GM23338 (cell line): ENCODE data around the gene CPA3. TPM values are rescaled to one million over a fixed set of nuclear protein-coding genes. Genes with fewer than 3 reads are reported as not detected.
A peak's percentile ranks its signal among the peaks of the same experiment; 100 is the strongest.

Source experiments
- ATAC-seq: fragments of 200-7000 bp; cut with Tn5 transposase; 3 replicates; pipeline ENCODE4 v1.9.1; 2020
- DNase-seq: peaks from one replicate; pipeline ENCODE4 v3.0.0-alpha.2; 2015; ENCODE audit warnings: low spot score
- H2AFZ ChIP-seq: fragments of 200-600 bp; sonication (generic); 2 replicates; pipeline ENCODE4 v1.8.0; 2016; ENCODE audit warnings: antibody characterized with exemption, mild to moderate bottlenecking, moderate library complexity
- H3F3A ChIP-seq: fragments of 200-600 bp; sonication (generic); replicated peaks from 2 replicates; pipeline ENCODE4 v1.8.0; 2017; ENCODE audit warnings: antibody characterized with exemption, mixed run types, low read depth
- H3K27ac ChIP-seq: fragments of 200-600 bp; sonication (generic); 2 replicates; pipeline ENCODE4 v1.6.1; 2016; ENCODE audit warnings: low read depth
- H3K27me3 ChIP-seq: fragments of 200-600 bp; sonication (generic); 2 replicates; pipeline ENCODE4 v1.8.0; 2016; ENCODE audit warnings: mild to moderate bottlenecking, mixed run types, moderate library complexity; ENCODE audit not compliant: insufficient read depth
- H3K36me3 ChIP-seq: fragments of 200-600 bp; sonication (generic); 2 replicates; pipeline ENCODE4 v1.8.0; 2016; ENCODE audit warnings: mild to moderate bottlenecking; ENCODE audit not compliant: insufficient read depth
- H3K4me1 ChIP-seq: fragments of 200-600 bp; sonication (generic); 2 replicates; pipeline ENCODE4 v1.8.0; 2016; ENCODE audit warnings: mild to moderate bottlenecking, moderate library complexity; ENCODE audit not compliant: insufficient read depth
- H3K4me2 ChIP-seq: fragments of 200-600 bp; sonication (generic); 2 replicates; pipeline ENCODE4 v1.7.1; 2017; ENCODE audit warnings: mixed run types
- H3K4me3 ChIP-seq: fragments of 200-600 bp; sonication (generic); 2 replicates; pipeline ENCODE4 v1.6.1; 2016; ENCODE audit warnings: mixed run types
- H3K79me2 ChIP-seq: fragments of 200-600 bp; sonication (generic); replicated peaks from 2 replicates; pipeline ENCODE4 v1.8.0; 2017; ENCODE audit warnings: mild to moderate bottlenecking; ENCODE audit not compliant: insufficient read depth
- H3K9me2 ChIP-seq: fragments of 200-600 bp; sonication (generic); 2 replicates; pipeline ENCODE4 v1.8.0; 2017; ENCODE audit not compliant: insufficient read depth
- H4K20me1 ChIP-seq: fragments of 200-600 bp; sonication (generic); replicated peaks from 2 replicates; pipeline ENCODE4 v1.8.0; 2017; ENCODE audit warnings: mild to moderate bottlenecking; ENCODE audit not compliant: insufficient read depth
- H3K27ac Mint-ChIP-seq: 2 replicates; pipeline ENCODE4 v1.8.0; 2020; ENCODE audit warnings: inconsistent platforms, mild to moderate bottlenecking, moderate library complexity, mixed read lengths
- H3K27me3 Mint-ChIP-seq: 3 replicates; pipeline ENCODE4 v1.8.0; 2022; ENCODE audit warnings: low read depth, mild to moderate bottlenecking, moderate library complexity, mixed read lengths, inconsistent platforms; ENCODE audit not compliant: insufficient read depth, poor library complexity
- H3K36me3 Mint-ChIP-seq: 3 replicates; pipeline ENCODE4 v1.8.0; 2021; ENCODE audit warnings: low read depth, mild to moderate bottlenecking, inconsistent platforms, moderate library complexity, mixed read lengths
- H3K4me1 Mint-ChIP-seq: 3 replicates; pipeline ENCODE4 v1.8.0; 2020; ENCODE audit warnings: mild to moderate bottlenecking, inconsistent platforms, mixed read lengths
- H3K4me3 Mint-ChIP-seq: 3 replicates; pipeline ENCODE4 v1.8.0; 2021; ENCODE audit warnings: moderate library complexity, mild to moderate bottlenecking, inconsistent platforms, mixed read lengths
- H3K9me3 Mint-ChIP-seq: 3 replicates; pipeline ENCODE4 v1.8.0; 2020; ENCODE audit warnings: moderate library complexity, mild to moderate bottlenecking, inconsistent platforms, mixed read lengths
- CREB1 ChIP-seq: fragments of 250-450 bp; sonication (Bioruptor Pico); IDR thresholded peaks from 2 replicates; pipeline ENCODE4 v1.5.0; 2020; ENCODE audit warnings: low read depth, mild to moderate bottlenecking, moderate library complexity
- EZH2 ChIP-seq: fragments of 200-600 bp; sonication (generic); IDR thresholded peaks from one replicate; pipeline ENCODE4 v1.8.0; 2017; ENCODE audit warnings: antibody characterized with exemption, mild to moderate bottlenecking, low read depth; ENCODE audit not compliant: unreplicated experiment
- EZH2phosphoT487 ChIP-seq: fragments of 200-600 bp; sonication (generic); IDR thresholded peaks from one replicate; pipeline ENCODE4 v1.8.1; 2018; ENCODE audit warnings: antibody characterized with exemption; ENCODE audit not compliant: unreplicated experiment
- JUNB ChIP-seq: IDR thresholded peaks from one replicate; pipeline ENCODE4 v1.6.1; 2016; ENCODE audit warnings: antibody characterized with exemption; ENCODE audit not compliant: unreplicated experiment
- NANOG ChIP-seq: IDR thresholded peaks from 2 replicates; pipeline ENCODE4 v1.6.1; 2016; ENCODE audit warnings: antibody characterized with exemption, borderline replicate concordance
- POLR2AphosphoS5 ChIP-seq: IDR thresholded peaks from 2 replicates; pipeline ENCODE4 v1.6.1; 2016; ENCODE audit warnings: antibody characterized with exemption, low read depth
- ZNF114 ChIP-seq: fragments of 250-450 bp; sonication (Bioruptor Pico); IDR thresholded peaks from 2 replicates; pipeline ENCODE4 v1.5.0; 2020; ENCODE audit warnings: mild to moderate bottlenecking, moderate library complexity
- ZNF331 ChIP-seq: fragments of 250-450 bp; sonication (Bioruptor Pico); IDR thresholded peaks from 2 replicates; pipeline ENCODE4 v1.5.0; 2020; ENCODE audit warnings: low read depth, mild to moderate bottlenecking, moderate library complexity
- polyA plus RNA-seq: library from polyadenylated mRNA; unstranded; fragments of >200 nt; fragmentation: Nextera tagmentation; extraction: Ambion mirVana; gene quantifications from 2 replicates; pipeline ENCODE4 v1.2.1, GENCODE V29; 2016
- total RNA-seq: library from RNA; depleted of rRNA; stranded (reverse); fragments of >200 nt; shearing (Covaris generic); gene quantifications from 2 replicates; pipeline ENCODE4 v1.2.3, GENCODE V29; 2014
- TF ChIP-seq, protein P1 (sequence below), 2 experiments: fragments of 200-600 bp in 1 of 2; sonication (generic) in 1 of 2; conservative IDR thresholded peaks; 2 replicates each; pipeline versions ENCODE4 v1.5.1 to v1.6.1; 2016 to 2017; ENCODE audit warnings: antibody characterized with exemption in 2 of 2, low read depth in 2 of 2, mild to moderate bottlenecking in 2 of 2, moderate library complexity in 1 of 2
- TF ChIP-seq, protein P2 (sequence below): IDR thresholded peaks from 2 replicates; pipeline ENCODE4 v1.6.1; 2016; ENCODE audit warnings: antibody characterized with exemption
- TF ChIP-seq, protein P3 (sequence below): fragments of 250-450 bp; sonication (Bioruptor Pico); IDR thresholded peaks from 2 replicates; pipeline ENCODE4 v1.5.0; 2020; ENCODE audit warnings: mild to moderate bottlenecking, moderate library complexity

CPA3 gene
- total and polyA plus RNA-seq, 2 experiments from 2014 or later, result not detected

DNA sequence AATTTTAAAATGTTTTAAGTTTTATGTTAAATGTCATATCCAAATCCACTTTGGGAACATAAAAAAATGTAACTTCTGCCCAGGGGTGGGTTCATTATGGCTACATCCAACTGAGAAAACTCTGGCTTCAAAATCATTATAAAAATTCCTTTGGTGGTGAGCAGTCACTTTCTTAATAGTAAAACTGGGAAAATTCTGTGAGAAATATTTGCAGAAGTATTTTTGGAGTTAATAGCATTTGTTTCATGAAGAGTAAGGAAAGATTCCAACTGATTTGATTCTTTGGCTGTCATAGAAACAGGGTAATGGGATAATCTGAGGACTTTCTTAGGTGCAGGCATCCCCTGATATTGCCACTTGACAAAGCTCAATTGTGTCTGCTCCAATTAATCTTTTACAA lies 38.8 kb downstream of the CPA3 start:
- no peaks in the 10 kb centered on the region for H3F3A ChIP-seq
- H3K4me3 ChIP-seq, result no peak overlapping the region
- Mint-ChIP-seq H3K27ac (no peak overlapping the region), H3K36me3 (no peaks in the 10 kb centered on the region), H3K4me1 (no peaks in the 10 kb centered on the region), H3K27me3 (no peaks in the 10 kb centered on the region), H3K9me3 (no peaks in the 10 kb centered on the region), H3K4me3 (no peak overlapping the region)
- H3K79me2 ChIP-seq, result no peaks in the 10 kb centered on the region
- no peaks in the 10 kb centered on the region for H3K36me3 ChIP-seq
- no peaks in the 10 kb centered on the region for H3K27me3 ChIP-seq
- TF ChIP-seq NANOG (no peak), EZH2phosphoT487 (no peak), ZNF331 (CRISPR knock-in tag) (no peak), EZH2 (no peak), POLR2AphosphoS5 (no peak), CREB1 (no peak), JUNB (no peak), ZNF114 (CRISPR knock-in tag) (no peak)
- TF ChIP-seq, protein P1, sequence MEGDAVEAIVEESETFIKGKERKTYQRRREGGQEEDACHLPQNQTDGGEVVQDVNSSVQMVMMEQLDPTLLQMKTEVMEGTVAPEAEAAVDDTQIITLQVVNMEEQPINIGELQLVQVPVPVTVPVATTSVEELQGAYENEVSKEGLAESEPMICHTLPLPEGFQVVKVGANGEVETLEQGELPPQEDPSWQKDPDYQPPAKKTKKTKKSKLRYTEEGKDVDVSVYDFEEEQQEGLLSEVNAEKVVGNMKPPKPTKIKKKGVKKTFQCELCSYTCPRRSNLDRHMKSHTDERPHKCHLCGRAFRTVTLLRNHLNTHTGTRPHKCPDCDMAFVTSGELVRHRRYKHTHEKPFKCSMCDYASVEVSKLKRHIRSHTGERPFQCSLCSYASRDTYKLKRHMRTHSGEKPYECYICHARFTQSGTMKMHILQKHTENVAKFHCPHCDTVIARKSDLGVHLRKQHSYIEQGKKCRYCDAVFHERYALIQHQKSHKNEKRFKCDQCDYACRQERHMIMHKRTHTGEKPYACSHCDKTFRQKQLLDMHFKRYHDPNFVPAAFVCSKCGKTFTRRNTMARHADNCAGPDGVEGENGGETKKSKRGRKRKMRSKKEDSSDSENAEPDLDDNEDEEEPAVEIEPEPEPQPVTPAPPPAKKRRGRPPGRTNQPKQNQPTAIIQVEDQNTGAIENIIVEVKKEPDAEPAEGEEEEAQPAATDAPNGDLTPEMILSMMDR (conservative IDR thresholded peaks at IDR 0.05; ENCODE audit: low read depth in 2 of 2), result no peak
- TF ChIP-seq, protein P2, sequence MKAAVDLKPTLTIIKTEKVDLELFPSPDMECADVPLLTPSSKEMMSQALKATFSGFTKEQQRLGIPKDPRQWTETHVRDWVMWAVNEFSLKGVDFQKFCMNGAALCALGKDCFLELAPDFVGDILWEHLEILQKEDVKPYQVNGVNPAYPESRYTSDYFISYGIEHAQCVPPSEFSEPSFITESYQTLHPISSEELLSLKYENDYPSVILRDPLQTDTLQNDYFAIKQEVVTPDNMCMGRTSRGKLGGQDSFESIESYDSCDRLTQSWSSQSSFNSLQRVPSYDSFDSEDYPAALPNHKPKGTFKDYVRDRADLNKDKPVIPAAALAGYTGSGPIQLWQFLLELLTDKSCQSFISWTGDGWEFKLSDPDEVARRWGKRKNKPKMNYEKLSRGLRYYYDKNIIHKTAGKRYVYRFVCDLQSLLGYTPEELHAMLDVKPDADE, result no peak
- TF ChIP-seq, protein P3, sequence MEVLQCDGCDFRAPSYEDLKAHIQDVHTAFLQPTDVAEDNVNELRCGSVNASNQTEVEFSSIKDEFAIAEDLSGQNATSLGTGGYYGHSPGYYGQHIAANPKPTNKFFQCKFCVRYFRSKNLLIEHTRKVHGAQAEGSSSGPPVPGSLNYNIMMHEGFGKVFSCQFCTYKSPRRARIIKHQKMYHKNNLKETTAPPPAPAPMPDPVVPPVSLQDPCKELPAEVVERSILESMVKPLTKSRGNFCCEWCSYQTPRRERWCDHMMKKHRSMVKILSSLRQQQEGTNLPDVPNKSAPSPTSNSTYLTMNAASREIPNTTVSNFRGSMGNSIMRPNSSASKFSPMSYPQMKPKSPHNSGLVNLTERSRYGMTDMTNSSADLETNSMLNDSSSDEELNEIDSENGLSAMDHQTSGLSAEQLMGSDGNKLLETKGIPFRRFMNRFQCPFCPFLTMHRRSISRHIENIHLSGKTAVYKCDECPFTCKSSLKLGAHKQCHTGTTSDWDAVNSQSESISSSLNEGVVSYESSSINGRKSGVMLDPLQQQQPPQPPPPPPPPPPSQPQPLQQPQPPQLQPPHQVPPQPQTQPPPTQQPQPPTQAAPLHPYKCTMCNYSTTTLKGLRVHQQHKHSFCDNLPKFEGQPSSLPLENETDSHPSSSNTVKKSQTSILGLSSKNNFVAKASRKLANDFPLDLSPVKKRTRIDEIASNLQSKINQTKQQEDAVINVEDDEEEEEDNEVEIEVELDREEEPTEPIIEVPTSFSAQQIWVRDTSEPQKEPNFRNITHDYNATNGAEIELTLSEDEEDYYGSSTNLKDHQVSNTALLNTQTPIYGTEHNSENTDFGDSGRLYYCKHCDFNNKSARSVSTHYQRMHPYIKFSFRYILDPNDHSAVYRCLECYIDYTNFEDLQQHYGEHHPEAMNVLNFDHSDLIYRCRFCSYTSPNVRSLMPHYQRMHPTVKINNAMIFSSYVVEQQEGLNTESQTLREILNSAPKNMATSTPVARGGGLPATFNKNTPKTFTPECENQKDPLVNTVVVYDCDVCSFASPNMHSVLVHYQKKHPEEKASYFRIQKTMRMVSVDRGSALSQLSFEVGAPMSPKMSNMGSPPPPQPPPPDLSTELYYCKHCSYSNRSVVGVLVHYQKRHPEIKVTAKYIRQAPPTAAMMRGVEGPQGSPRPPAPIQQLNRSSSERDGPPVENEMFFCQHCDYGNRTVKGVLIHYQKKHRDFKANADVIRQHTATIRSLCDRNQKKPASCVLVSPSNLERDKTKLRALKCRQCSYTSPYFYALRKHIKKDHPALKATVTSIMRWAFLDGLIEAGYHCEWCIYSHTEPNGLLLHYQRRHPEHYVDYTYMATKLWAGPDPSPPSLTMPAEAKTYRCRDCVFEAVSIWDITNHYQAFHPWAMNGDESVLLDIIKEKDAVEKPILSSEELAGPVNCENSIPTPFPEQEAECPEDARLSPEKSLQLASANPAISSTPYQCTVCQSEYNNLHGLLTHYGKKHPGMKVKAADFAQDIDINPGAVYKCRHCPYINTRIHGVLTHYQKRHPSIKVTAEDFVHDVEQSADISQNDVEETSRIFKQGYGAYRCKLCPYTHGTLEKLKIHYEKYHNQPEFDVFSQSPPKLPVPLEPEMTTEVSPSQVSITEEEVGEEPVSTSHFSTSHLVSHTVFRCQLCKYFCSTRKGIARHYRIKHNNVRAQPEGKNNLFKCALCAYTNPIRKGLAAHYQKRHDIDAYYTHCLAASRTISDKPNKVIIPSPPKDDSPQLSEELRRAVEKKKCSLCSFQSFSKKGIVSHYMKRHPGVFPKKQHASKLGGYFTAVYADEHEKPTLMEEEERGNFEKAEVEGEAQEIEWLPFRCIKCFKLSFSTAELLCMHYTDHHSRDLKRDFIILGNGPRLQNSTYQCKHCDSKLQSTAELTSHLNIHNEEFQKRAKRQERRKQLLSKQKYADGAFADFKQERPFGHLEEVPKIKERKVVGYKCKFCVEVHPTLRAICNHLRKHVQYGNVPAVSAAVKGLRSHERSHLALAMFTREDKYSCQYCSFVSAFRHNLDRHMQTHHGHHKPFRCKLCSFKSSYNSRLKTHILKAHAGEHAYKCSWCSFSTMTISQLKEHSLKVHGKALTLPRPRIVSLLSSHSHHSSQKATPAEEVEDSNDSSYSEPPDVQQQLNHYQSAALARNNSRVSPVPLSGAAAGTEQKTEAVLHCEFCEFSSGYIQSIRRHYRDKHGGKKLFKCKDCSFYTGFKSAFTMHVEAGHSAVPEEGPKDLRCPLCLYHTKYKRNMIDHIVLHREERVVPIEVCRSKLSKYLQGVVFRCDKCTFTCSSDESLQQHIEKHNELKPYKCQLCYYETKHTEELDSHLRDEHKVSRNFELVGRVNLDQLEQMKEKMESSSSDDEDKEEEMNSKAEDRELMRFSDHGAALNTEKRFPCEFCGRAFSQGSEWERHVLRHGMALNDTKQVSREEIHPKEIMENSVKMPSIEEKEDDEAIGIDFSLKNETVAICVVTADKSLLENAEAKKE (CRISPR knock-in tag), result no peak
- H3K27ac ChIP-seq, result no peak overlapping the region
- no peaks in the 10 kb centered on the region for H4K20me1 ChIP-seq
- H2AFZ ChIP-seq, result peak overlapping the region; percentile 54; the same call in 1 of the 2 replicates
- no peak for DNase-seq
- no peak for ATAC-seq
- H3K9me2 ChIP-seq, result no peaks in the 10 kb centered on the region
- no peaks in the 10 kb centered on the region for H3K4me1 ChIP-seq
- H3K4me2 ChIP-seq, result no peak overlapping the region
